Activated CD8-positive, alpha-beta memory T cell treated with anti-CD3 and anti-CD28 coated beads for 1 hour (primary cell): ENCODE data around the gene RPL3.

ENCODE experiments used
- DNase-seq, 2 donors: peaks; one replicate each; pipeline ENCODE4 v3.0.0-alpha.2; 2020; ENCODE audit warnings: low read depth in 1 of 2; ENCODE audit errors: extremely low read depth in 1 of 2

Gene RPL3

DNA sequence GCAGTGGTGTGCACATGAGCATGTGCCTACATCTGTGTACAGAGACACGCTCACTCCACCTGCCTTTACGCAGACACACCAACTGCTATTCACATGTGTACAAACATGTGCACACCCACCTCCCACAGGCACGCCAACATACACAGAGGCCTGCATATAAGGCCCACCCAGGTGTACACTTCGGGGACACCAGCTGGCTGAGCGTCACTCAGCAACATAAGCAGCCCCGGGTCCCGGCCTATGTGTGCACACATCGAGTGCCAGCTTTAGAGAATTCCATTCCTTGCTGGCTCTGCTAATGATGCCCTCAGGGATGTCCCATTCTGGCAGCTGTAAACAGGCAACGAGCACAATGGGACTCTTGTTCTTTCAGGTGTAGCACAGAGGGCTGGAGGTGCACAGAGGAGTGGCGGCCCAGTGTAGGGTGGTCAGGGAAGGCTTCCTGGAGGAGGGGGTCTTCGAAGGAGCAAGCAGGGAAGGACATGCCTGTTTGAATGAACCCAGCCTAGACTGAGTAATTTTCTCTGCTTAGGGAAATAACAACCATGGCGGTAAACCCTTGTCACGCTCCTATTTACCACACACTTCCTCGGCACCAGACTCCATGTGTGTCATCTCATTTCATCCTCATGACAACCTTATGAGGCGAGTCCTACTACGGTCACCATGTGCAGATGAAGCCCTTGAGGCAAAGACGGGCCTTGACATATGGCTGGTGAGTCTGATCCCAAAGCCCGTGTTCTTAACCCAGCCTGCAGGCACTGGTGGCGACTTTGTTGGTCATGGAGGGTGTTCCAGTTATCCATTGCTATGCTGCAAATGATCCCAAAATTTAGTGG, 35.1 kb downstream of the RPL3 start:
- no peak for DNase-seq

DNA sequence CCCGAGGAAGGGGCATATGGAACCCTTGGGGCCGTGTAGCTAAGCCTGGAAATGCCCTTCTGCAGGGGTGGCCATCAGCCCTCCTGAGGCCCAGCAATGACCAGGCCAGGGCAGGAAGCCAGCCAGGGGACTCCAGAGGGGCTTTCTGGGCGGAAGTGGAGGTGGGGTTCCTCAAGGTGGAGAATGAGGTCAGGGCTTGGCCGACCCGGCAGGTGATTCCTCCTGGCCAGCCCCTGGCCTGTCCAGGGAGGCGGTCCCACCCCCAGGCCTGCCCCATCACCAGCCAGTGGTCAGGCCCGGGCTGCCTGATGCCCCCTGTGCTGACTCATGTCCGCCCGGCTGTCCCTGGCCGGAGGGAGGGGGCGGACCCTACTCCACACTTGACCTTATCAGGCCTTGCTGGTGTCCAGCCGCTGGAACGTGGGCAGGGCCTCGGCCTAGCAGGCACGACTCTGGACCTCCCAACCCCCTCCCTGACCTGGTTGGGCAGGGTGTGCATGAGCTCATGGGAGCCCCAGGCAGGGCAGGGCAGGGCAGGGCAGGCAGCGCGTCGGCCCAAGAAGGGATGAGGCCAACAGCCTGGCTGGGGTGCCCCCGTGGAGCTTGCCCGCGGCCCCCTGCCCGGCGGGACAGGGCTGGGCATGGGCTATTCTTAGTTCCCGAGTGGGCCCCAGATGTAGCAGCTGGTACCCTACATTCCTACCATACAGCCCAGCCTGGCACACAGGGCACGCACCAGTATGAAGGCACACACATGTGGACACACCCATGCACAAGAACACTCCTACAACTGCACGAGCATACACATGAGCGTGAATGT, 35.9 kb downstream of the RPL3 start:
- no peak for DNase-seq

DNA sequence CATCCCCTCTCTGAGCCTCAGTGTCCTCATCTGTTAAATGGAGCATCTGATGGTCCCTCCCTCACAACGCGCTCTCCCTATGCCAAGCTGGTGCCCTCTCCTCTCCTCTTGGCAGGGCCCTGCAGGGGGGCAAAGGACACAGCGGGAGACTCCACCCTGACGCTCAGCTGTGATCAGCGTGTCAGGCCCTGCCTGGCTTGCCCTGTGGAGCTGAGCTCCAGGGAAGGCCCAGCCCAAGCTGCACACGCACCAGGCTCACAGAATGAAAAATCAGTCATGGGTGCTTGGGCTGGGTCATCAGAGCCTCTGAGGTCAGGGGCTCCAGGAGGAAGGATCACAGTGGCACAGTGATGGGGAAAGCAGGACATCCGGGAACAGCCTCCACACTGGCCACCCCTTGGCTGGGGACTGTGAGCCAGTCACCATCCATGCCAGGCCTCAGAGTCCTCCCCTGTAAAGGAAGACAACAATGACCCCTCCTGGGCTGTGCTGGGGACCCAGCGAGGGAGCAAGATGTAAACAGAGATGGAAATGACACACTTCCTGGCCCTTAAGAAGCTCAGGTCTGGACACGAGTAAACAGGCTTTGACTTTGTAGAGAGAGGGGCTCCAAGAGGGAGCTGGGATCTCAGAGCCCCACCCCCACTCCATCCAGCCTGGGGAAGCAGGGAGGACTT, 36.6 kb downstream of the RPL3 start:
- no peak for DNase-seq

DNA sequence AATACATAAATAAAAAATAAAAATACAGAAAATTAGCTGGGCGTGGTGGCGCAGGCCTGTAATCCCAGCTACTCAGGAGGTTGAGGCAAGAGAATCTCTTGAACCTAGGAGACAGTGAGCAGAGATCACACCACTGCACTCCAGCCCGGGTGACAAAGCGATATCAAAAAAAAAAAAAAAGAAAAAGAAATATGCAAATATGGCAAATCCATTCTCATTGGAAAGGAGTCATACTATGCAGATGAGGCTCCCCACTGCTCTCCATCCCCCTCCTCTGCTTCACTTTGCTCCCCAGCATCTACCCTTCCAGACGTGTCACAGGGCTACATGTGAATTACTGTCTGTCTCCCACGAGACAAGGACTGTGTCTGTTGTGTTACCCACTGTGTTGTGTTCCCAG, 38.3 kb downstream of the RPL3 start:
- DNase-seq, result no peak

DNA sequence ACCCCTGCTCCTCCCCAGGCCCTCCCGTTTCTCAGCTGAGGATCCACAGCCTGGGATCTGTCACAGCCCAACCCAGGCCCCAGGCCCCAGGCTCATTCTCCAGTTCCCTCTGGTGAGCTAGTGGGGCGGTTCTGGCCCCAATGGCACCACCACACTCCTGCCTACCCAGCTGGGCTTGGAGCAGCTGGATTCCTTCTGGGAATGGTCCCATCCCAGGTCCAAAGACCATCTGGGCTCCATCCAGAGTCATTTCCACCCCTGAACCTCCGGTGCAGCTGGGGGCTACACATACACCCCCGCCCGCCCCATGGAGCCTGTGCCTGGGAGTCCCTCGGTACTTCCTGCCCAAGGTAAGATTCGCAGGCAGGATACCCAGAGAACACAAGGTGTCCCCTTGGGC, 39.2 kb downstream of the RPL3 start:
- no peak for DNase-seq

DNA sequence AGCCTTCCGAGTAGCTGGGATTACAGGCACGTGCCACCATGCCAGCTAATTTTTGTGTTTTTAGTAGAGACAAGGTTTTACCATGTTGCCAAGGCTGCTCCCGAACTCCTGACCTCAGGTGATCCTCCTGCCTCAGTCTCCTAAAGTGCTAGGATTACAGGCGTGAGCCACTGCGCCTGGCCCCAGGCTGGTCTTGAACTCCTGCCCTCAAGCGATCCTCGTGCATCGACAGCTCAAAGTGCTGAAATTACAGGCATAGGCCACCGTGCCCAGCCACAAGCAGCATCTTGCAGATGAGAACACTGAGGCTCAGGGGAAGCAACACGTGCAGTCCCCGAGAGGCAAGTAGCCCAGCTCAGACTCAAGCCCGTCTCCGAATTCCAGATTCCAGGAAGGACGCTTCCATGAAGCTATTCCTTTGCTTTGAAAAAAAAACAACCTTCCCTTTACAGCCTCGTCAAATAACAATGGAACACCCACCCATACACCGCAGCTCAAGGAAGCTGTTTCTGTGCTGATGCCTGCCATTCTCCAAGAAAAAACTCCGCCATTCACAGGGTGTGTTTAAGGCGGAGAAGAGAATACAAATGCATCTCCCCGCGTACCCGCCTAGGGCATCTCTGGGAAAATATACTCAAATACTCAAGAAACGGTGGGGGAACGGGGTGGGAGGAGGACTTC, 40.1 kb downstream of the RPL3 start:
- DNase-seq, result no peak

DNA sequence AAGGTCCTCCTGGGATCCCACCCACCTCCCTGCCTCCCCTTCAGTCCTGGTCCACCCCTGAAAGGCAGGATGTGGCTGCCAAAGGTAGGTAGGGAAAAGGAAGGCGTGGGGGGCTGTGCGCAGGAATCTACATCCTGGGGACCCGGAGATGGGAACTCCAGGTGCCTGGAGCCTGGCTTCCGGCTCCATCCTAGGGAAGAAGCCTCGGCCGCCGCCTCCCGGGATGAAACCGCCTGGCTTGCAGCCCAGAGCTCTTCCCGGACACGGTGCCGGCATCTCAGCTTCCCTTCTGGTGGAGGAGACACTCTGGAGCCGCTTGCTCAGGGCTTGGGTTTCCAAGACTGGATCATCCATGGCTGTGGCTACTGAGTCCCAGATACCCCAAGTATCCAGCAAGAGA, 41.4 kb downstream of the RPL3 start:
- no peak for DNase-seq

DNA sequence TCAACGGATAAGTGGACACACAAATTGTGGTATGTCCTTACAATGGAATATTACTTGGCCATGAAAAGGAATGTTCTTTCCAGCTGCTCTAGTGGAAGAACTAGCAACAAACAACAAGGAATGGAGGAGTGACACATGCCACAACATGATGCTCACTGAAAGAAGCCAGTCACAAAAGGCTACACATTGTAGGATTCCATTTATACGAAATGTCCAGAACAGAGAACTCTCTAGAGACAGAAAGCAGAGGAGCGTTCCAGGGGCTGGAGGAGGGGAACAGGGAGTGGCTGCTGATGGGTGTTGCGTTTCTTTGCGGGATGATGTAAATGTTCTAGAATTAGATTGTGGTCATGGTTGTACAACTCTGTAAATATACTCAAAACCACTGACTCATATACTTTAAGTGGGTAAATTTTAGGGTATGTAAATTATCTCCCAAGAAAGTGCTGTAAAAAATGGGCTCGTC, 42.2 kb downstream of the RPL3 start:
- no peak for DNase-seq

DNA sequence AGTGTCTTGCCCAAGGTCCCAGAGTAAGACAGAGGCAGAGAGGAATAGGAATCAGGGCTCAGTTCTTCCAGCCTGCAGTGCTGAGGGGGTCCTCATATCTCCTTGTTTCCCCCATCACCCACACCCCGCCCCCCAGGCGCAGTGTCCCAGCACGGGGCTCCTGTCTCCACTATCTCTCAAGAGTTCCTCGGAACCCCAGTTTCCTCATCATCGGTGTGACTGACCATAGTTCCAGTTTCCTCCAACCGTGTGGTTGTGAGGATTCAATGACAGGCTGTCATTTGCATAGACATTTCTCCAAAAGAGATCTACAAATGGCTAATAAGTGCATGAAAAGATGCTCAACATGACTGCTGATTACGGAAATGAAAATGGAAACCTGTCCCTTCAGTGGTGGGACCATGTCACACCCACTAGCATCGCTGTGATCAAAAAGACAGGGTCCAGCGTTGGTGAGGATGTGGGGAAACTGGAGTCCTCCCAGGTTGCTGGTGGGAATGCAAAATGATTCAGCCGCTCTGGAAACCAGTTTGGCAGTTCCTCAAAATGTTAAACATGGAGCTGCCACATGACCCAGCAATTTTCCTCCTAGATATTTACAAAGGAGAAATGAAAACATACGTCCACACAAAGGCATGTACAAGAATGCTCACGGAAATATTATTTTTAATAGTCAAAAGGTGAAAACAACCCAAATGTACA, 42.8 kb downstream of the RPL3 start:
- DNase-seq, result no peak

DNA sequence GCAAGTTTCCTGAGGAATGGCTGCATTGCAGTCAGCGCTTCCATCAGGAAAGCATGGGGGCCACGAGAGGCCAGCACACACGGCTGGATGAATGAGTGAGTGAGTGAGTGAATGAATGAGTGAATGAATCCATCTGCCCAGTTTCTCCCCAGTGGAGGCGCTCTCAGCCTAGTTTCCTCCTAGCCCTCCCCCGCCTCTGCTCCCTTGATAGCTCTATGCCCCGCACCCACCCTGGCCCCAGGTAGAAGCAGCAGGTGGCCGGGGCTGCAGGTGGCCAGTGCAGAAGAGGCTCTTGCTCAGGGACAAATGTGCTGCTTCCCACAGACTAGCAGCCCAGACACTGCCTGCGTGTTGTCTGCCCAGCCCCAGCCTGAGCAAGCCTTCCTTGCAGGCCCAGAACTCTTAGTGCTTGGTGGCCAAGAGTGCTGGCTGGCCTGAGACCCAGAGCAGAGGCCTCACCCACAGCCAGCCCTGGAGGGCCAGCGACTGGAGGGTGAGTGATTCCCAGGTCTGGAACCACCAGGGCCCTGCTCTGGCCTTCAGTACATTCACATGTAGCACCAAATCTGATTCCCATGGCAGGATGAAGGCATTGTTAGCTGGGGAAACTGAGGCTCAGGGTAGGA, 43.5 kb downstream of the RPL3 start:
- DNase-seq, result no peak

DNA sequence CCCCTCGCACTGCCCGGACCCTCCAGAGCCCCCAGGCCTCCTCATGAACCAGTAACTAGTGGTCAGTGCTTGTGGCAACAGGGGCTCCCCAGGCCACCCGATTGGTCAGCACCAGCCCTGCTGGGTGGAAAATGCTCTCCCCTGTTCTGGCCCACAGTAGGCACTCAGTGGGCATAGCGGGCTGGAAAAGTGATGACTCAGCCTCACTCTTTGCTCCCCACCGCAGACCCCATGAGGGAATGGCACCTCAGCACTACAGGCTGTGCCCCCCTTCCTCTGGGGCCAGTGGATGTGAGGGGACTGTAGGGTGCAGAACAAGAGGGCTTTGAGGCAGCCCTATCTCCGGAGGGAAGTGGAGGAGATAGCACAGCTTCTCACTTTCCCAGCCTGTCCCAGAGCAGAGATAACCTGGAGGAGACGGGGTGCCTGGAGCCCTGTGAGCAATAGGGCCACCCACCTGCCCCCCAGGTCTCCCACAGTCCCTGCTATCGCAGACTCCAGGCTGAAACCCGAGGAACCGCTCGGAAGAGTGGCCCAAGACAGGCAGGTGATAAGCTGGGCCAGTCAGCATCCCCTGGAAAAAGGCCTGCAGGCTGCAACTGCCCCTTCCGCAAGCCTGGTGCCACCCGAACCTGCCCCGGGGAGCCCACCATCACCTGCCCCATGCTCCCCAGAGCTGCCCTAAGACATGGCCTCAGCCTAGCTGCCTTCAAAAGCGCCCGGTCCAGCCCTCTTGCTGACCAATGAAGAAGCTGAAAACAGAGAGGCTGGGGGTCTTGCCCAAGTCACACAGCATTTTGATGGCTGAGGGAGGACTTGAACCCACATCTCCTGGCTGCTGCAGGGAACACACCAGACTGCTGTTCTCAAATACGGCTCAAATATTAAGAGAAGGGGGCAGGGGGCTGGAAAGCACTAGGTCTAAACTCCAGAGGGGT, 45.2 kb downstream of the RPL3 start:
- no peak for DNase-seq

DNA sequence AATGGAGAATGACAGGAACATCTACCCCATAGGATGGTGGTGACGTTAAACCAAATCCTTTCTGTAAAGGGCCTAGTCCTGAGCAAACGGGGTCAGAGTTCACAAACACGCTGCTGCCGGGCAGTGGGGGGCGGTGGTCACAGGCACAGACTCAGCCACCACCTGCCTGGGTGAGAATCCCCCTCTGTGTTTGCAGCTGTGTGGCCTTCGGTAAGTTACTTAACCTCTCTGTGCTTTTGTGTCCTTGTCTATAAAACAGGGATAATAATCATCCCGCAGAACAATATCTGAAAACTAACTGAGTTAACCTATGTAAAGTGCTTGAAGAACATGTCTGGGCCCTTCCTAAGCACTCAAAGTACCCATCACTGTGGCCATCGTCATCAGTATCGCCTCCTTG, 48.6 kb downstream of the RPL3 start:
- no peak for DNase-seq

DNA sequence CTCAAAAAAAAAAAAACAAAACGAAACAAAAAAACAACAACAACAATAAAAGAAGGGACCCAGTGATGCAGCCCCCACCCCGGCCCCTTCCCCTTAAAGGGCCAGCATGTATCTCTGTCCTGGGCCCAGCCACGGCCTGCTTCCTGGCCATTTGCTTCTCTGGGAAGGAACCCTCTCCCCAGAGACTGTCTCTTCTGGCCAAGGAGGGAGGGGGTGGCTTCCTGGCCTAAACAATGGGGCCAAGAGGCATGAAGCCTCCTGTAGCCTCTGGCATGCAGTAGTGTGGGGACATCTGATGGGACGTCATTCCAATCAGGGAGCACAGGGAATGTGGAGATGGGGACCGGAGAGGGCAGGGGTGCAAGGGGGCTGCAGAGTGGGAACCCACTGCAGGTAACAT, 49.1 kb downstream of the RPL3 start:
- no peak for DNase-seq

DNA sequence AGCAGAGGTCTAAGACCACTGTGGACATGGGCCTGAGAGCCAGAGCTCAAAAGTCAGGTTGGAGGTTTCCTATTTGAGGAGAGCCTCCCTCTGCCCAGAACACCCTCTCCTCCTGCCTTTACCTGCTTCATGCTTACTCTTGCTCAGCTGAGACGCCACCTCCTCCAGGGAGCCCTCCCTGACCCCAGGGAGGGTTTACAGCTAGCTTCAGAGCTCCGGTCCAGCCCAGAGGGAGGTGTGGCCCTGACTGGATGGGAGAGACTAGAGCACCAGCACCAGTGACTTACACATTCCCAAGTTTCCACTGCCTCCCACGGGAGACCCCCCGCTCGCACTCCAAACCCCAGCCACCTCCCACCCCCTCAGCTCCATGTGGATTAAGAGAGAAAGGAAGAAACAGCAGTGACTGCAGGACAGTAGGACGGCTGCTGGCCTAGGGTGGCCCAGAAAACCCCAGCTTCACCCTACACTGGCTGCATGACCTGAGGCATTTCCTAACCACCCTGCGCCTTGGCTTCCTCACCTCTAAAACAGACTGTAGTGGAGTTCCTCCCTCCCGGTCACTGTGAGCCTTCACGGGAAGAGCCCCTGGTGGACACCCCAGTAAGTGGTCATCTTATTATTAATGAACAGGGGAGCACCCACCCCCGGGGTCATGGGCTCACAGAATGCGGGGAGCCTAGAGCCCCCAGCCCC, 50.2 kb downstream of the RPL3 start:
- no peak for DNase-seq

DNA sequence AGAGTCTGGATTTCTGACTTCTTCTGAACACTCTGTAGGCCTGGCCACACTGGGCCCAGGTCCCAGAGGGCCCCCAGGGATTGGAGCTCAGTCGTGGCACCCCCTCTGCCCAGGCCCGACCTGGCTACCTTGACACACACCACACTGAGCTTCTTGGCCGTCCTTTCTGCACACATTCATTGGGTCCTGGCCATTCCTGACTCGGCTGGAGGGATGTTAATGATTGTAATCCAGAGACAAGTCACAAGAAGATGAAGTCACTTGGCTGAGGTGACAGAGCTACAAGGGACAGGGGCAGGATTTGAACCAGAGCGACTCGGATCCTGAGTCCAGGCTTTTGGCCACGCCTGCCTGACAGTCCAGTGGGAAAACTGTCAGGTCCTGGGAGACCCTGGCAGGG, 50.8 kb downstream of the RPL3 start:
- DNase-seq, result no peak

DNA sequence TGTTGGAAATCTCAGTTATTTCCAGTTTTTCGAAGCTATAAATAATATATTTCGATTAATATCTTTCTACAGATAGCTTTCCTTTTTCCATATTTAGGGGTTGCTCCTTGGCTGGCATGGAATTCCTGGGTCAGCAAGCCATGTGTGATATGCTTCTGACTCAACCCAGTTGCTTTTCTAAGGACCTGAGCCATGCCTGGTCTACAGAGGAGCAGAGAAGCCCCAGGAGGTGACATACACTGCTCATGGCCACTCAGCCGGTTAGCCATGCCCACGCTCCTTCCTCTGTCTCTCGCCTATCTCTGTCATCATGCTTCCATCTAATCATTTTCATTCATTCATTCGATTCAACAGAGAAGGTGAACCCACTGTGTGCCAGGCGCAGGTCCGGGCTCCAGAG, 51.4 kb downstream of the RPL3 start:
- DNase-seq, result no peak

DNA sequence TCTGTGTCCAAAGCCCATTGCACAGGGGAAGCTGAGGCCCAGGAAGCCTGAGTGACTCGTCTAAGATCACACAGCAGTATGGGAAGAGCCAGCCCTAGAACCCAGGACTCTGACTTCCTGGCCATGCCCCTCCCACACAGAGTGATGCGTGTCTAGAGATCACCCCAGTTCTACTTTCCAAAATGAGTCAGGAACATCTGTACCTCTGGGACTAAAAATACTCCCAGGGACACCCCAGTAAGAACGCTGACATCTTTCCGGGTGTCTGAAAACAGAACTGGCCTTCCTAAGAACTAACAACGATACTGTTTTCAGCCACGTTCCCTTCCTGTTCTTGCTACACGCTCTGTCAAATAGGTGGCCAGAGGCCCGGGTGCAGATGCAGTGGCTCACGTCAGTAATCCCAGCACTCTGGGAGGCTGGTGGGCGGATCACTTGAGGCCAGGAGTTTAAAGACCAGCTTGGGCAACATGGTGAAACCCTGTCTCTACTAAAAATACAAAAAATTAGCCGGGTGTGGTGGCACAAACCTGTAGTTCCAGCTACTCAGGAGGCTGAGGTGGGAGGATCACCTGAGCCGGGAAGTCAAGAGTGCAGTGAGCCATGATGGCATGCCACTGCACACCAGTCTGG, 52.9 kb downstream of the RPL3 start:
- no peak for DNase-seq
